Measurements from ENCODE around the gene LRFN5.

The LRFN5 gene

GRCh38 chr14:41766772-41767171 is 160.1 kb downstream of the LRFN5 start:
- Histone ChIP-seq H3K9ac (no peak overlapping the region), H3K27ac (no peak overlapping the region), H3K4me2 (ENCODE audit: low read length) (no peak overlapping the region), H3K9me3 (ENCODE audit: control insufficient read depth, low read length) (no peaks in the 10 kb centered on the region), H3K4me3 (ENCODE audit: low read depth, low read length) (no peak overlapping the region), H3K79me2 (no peaks in the 10 kb centered on the region), H3K27me3 (ENCODE audit: control insufficient read depth, insufficient read depth, low read length) (no peaks in the 10 kb centered on the region), H3K36me3 (ENCODE audit: control insufficient read depth, insufficient read depth, low read length) (no peaks in the 10 kb centered on the region), H2AFZ (no peak overlapping the region), H3K4me1 (no peaks in the 10 kb centered on the region)
- TF ChIP-seq CTCF (IDR thresholded peaks at IDR 0.05): no peak

GRCh38 chr14:41773536-41774279 is 167.0 kb downstream of the LRFN5 start:
- H3K4me3 ChIP-seq (ENCODE audit: low read depth, low read length): no peak overlapping the region
- H3K9ac ChIP-seq: no peak overlapping the region

GRCh38 chr14:41782511-41782910 is 175.8 kb downstream of the LRFN5 start:
- H2AFZ ChIP-seq: no peak overlapping the region
- no peaks in the 10 kb centered on the region for H3K4me1 ChIP-seq
- no peaks in the 10 kb centered on the region for H3K36me3 ChIP-seq (ENCODE audit: control insufficient read depth, insufficient read depth, low read length)
- H3K27me3 ChIP-seq (ENCODE audit: control insufficient read depth, insufficient read depth, low read length): no peaks in the 10 kb centered on the region
- no peaks in the 10 kb centered on the region for H3K9me3 ChIP-seq (ENCODE audit: control insufficient read depth, low read length)
- TF ChIP-seq CTCF (IDR thresholded peaks at IDR 0.05): no peak
- H3K4me3 ChIP-seq (ENCODE audit: low read depth, low read length): no peak overlapping the region
- H3K9ac ChIP-seq: no peak overlapping the region
- no peak overlapping the region for H3K27ac ChIP-seq
- no peak overlapping the region for H3K4me2 ChIP-seq (ENCODE audit: low read length)
- H3K79me2 ChIP-seq: no peaks in the 10 kb centered on the region

More at GRCh38 chr14:41773536-41774279, 167.0 kb downstream of the LRFN5 start:
- Histone ChIP-seq H3K4me2 (ENCODE audit: low read length) (no peak overlapping the region), H3K36me3 (ENCODE audit: control insufficient read depth, insufficient read depth, low read length) (no peaks in the 10 kb centered on the region), H3K9me3 (ENCODE audit: control insufficient read depth, low read length) (no peaks in the 10 kb centered on the region), H3K4me1 (no peaks in the 10 kb centered on the region), H3K27me3 (ENCODE audit: control insufficient read depth, insufficient read depth, low read length) (no peaks in the 10 kb centered on the region), H2AFZ (no peak overlapping the region), H3K27ac (no peak overlapping the region), H3K79me2 (no peaks in the 10 kb centered on the region)
- no peak for TF ChIP-seq CTCF (IDR thresholded peaks at IDR 0.05)

- Histone ChIP-seq H3K4me1 (no peaks in the 10 kb centered on the region), H3K27me3 (ENCODE audit: control insufficient read depth, insufficient read depth, low read length) (no peaks in the 10 kb centered on the region), H3K36me3 (ENCODE audit: control insufficient read depth, insufficient read depth, low read length) (no peaks in the 10 kb centered on the region), H3K27ac (no peak overlapping the region), H3K79me2 (no peaks in the 10 kb centered on the region), H3K9me3 (ENCODE audit: control insufficient read depth, low read length) (no peaks in the 10 kb centered on the region), H3K9ac (no peak overlapping the region), H2AFZ (no peak overlapping the region), H3K4me2 (ENCODE audit: low read length) (no peak overlapping the region), H3K4me3 (ENCODE audit: low read depth, low read length) (no peak overlapping the region)
- TF ChIP-seq CTCF (IDR thresholded peaks at IDR 0.05): no peak
These were observed 176.7 kb downstream of the LRFN5 start for GRCh38 chr14:41783403-41783802.

GRCh38 chr14:41785696-41786095 is 179.0 kb downstream of the LRFN5 start:
- Histone ChIP-seq H3K36me3 (ENCODE audit: control insufficient read depth, insufficient read depth, low read length) (no peaks in the 10 kb centered on the region), H3K79me2 (no peaks in the 10 kb centered on the region), H3K4me2 (ENCODE audit: low read length) (no peak overlapping the region), H3K4me1 (no peaks in the 10 kb centered on the region), H3K27ac (no peak overlapping the region), H3K27me3 (ENCODE audit: control insufficient read depth, insufficient read depth, low read length) (no peaks in the 10 kb centered on the region), H3K9ac (no peak overlapping the region), H3K4me3 (ENCODE audit: low read depth, low read length) (no peak overlapping the region), H3K9me3 (ENCODE audit: control insufficient read depth, low read length) (no peaks in the 10 kb centered on the region), H2AFZ (no peak overlapping the region)
- no peak for TF ChIP-seq CTCF (IDR thresholded peaks at IDR 0.05)
